GM12892 (cell line): Measurements from ENCODE around the gene HMCN1.

Experiments
- POLR2A ChIP-seq: IDR thresholded peaks from 2 replicates; pipeline ENCODE4 v1.6.1; 2011; ENCODE audit warnings: low read depth, low read length, control low read depth
- POLR2AphosphoS5 ChIP-seq: IDR thresholded peaks from 2 replicates; pipeline ENCODE4 v1.6.1; 2011; ENCODE audit warnings: low read depth, low read length, control low read depth
- TAF1 ChIP-seq: IDR thresholded peaks from 2 replicates; pipeline ENCODE4 v1.6.1; 2011; ENCODE audit warnings: low read depth, mild to moderate bottlenecking, control low read depth, low read length, borderline replicate concordance

GRCh38 chr1:185969028-185969427 lies 234.8 kb downstream of the HMCN1 start:
- TF ChIP-seq POLR2AphosphoS5 (no peak), POLR2A (no peak), TAF1 (no peak)
